GM19467 (cell line): ENCODE measurements around the gene IFT57.
"Not testable (repeated sequence)": the region's sequence is repeated elsewhere in the genome, so short reads cannot be mapped to it uniquely, and the experiment has no call there.

Source experiments
- ATAC-seq: cut with Tn5 transposase; IDR thresholded peaks from one replicate; pipeline ENCODE4 v1.9.1; 2021; ENCODE audit warnings: mild to moderate bottlenecking, moderate library complexity; ENCODE audit not compliant: unreplicated experiment

IFT57 gene

DNA sequence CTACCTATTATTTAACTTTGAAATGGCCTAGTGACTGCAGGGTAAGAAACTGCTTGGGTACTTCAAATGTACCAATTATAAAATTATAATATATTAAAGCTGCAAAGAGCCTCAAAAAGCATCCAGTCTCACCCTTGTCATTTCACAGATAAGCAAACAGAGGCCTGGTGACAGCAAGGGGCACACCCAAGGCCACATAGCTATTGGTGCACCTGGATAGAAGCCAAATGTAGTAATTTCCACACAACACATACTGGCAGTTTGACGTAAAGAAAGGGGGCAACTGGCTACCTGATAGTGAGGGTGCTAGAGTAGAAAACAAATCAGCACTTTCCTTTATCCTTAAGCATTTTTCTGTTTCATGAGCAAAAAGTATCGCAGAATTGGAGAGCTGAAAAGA is 51.1 kb downstream of the IFT57 start:
- ATAC-seq, result no peak

DNA sequence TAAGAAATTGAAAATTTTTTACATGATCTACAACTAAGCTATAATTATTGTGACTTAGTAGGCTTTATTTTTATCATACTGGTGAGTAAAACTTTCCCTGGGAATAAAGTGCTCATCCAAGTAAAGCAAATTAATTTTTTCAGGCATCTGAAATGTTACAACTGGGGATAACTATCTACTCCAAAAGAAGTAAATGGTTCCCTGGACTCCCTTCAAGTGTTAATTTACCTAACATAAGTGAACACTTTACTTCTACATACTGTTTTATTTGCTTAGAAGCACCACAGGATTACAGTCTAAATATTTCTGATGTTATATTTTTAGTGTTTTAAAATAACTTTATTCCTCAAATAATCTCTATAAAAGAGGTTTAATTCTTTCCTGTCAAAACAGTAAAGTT is 57.8 kb downstream of the IFT57 start:
- ATAC-seq, result no peak

DNA sequence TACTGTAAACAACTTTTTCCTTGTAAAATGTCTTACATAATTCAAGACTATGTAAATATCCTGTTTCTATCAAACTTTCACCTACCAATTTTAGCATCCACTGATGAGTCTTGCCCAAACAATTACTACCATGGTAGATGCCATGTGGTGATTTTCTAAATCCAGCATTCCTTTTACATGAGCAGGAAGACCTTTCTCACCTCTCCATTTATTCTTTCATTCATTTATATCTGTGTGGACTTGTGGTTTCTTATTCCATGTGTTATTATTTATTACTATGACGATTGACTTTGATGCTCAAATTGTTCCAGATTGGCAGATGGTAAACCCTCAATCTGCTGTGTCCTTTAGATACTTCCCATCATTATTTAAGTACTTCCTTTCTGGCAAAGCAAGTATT is 62.4 kb downstream of the IFT57 start:
- no peak for ATAC-seq

DNA sequence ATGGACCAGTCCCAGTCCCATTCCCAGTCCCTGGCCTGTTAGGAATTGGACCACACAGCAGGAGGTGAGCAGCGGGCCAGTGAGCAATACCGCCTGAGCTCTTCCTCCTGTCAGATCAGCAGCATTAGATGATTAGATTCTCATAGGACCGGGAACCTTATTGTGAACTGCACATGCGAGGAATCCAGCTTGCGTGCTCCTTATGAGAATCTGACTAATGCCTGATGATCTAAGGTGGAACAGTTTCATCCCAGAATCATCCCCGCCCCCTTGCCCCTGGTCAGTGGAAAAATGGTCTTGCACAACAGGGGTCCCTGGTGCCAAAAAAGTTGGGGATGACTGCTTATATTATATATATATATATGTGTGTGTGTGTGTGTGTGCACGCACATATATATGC is 63.1 kb downstream of the IFT57 start:
- no peak for ATAC-seq

- no peak for ATAC-seq
Measured at GRCh38 chr3:108158251-108158650, 64.0 kb downstream of the IFT57 start.

DNA sequence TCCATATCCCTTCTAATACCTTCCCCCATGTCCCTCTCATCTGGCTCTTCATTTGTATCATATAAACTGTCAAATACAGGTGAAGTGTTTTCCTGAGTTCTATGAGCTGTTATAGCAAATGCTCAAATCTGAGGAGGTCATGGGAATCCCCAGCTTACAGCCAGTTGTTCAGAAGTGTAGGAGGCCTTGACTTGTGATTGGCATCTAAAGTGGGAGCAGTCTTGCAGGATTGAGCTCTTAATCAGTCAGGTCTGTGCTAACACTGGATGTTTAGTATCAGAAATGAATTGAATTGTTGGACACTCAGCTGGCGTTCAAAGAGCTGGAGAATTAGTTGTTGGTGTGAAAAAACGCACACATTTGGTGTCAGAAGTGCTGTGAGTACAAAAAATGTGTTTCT is 65.0 kb downstream of the IFT57 start:
- no peak for ATAC-seq

DNA sequence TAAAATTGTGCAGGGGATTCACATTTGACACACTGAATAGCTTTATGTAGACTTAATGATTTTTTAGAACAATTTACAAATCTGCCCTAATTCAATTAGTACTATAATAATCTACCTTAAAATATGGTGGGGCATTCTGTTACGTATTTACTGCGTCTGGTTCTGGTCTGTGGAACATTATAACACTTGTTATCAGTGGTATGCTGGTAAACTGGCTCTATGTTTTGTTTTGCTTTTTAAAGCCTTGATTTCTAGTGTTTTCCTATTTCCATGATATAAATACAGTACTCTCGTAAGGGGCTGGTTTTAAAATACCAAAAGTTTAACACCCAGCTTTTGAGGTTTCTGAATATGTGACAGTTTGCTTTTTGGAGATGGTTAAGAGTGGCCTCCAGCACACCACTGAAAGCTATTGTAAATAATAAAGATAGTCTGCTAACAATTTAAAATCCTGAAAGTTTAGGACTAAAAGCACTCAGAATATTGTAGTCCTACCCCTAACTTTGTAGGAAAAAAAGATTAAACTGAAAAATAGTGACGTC is 65.8 kb downstream of the IFT57 start:
- no peak for ATAC-seq

GRCh38 chr3:108155642-108156041 is 66.6 kb downstream of the IFT57 start:
- not testable (repeated sequence) for ATAC-seq

- peak; percentile 59 for ATAC-seq
Measured at GRCh38 chr3:108153451-108153981, 68.7 kb downstream of the IFT57 start.

GRCh38 chr3:108152274-108152673 is 70.0 kb downstream of the IFT57 start:
- no peak for ATAC-seq

- no peak for ATAC-seq
Measured at GRCh38 chr3:108150200-108150599, 72.0 kb downstream of the IFT57 start.

DNA sequence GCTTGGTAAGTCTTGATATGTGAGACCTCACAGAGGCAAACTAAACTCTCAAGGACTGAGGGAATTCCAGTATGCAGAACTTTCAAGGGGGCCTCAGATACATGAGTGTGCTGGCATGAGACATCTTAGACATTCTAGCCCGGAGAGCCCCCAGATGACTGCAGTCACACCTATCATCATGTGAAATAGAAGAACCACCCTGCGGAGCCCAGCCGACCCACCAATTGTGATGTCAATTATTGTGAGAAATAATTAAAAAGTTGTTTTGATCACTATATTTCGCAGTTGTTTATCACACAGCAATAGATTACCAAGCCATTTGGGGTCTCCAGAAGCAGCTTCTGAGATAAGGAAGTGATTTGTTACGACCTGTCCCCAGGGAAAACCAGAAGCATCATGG is 76.1 kb downstream of the IFT57 start:
- no peak for ATAC-seq

DNA sequence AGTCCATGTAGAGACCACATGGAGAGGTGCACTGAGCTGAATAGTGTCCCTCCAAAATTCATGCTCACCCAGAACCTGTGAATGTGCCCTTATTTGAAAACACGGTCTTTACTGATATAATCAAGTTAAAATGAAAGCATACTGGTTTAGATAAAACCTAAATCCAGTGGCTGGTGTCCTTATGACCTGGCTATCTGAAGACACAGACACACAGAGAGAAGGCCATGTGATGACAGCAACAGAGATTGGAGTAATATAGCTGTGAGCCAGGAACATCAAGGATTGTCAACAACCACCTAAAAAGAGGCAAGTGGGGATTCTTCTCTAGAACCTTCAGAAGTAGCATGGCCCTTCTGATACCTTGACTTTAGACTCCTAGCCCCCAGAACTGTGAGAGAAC is 76.6 kb downstream of the IFT57 start:
- ATAC-seq, result no peak

DNA sequence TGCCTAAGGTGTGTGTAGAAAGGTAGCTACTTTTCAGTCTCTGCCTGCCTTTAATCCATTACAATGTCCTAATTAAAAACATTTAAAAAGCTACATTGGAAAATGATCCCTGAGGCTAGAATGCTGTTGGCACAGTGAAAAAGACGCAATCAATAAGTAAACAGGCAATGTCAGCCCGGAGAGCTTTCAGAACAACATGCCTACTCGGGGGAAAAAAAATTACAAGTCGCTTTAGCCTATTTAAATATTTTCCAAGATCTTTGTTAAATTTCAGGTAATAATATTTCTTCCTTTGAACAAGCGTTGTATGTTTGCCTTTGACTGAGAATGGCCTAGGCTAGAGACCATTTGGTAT is 84.8 kb downstream of the IFT57 start:
- ATAC-seq, result no peak

GRCh38 chr3:108136561-108137459 is 85.4 kb downstream of the IFT57 start:
- no peak for ATAC-seq

DNA sequence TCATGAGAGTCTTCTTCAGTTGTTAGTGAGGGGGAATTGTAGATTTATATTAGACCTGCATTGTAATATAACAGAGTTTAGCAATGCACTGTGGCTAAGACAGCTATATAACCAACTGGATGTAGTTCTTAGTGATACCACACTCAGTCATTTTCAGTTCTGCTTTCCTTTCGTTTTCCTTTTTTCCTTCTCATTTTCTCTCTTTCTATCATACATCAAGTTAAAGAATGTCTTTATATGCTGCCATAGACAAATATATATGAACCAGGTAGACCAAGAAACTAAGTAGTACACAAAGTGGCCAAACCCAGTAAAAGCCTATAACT is 87.7 kb downstream of the IFT57 start:
- no peak for ATAC-seq

GRCh38 chr3:108133858-108134554 is 88.2 kb downstream of the IFT57 start:
- ATAC-seq, result no peak

DNA sequence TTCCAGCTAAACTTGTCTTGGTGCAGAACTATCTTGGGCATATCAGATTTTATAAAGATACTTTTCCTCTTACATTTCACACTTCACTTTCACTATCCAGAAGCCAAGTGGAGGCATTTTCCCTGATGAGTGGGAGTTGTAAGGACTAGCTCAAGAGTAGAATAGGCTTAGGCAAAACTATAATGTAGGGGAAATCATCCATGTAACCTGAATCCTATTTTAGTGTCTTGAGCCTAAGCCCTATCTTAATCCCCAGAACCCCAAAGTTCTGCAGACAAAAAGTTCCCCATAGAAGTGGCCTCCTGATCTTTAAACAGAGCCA is 89.2 kb downstream of the IFT57 start:
- ATAC-seq, result no peak

GRCh38 chr3:108131475-108132134 is 90.6 kb downstream of the IFT57 start:
- no peak for ATAC-seq

DNA sequence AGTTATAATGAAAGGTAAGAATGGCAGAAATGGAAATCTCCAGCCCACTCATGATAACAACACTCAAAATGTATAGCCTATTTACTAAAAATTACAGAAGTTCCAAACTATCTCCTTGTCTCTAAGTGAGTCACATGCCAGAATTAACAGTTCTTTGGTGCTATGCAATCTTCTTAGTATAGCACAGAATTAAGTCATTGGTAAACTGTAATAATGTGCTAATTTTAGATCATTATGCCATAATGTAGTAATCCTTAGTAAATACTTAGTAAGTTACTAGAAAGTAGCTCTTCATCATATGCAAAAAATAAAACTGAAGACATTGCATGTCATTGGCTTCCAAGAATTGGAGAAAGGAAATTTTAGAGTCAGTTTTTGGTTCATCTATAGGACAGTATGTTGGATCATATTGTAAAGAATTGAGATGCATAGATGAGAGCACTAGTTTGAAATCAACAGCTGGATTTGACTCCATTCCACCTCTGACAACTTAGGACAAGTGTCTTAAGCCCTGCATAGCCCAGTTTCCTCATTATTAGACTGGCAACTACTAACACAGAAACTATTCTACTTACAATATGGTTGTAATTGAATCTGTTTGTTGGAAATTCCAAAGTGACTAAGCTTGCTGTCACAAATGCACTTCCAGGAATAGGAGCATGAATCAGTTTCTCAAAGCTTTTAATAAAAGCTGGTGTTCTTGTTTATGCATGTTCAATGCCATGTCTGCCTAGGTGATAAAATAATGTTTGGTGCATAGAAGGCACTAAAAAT is 91.3 kb downstream of the IFT57 start:
- no peak for ATAC-seq

DNA sequence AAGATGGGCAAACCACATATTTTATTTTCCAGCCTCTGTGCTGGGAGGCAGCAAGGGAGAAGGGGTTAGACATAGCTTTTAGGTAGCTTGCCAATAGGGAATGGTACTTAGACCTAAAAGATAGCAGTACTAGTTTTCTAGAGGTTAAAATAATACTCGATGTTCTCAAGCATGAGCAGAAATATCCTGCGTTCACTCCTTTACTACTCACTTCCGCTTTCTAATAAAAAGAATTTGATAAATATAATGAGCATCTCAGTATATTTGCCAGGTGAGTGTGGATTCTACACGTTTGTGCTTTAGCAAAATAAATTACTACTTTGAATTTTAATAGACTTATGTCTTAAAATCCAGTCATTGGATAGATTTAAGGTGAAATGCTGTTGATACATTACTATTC is 92.0 kb downstream of the IFT57 start:
- no peak for ATAC-seq
